Measurements from ENCODE around the gene SUGT1.

- TF ChIP-seq CTCF (conservative IDR thresholded peaks at IDR 0.05) (no peak), ZFX (IDR thresholded peaks at IDR 0.05) (no peak)
These were observed 59.7 kb downstream of the SUGT1 start for GRCh38 chr13:52712385-52712784.

Measured in C4-2B (cell line).